H1 (cell line): ENCODE results near the gene NOL4L. TPM values are rescaled to one million over a fixed set of nuclear protein-coding genes. Genes with fewer than 3 reads are reported as not detected.

Experiments used
- CHD7 ChIP-seq: fragments of 300-600 bp; sonication (generic); IDR thresholded peaks from 2 replicates; pipeline ENCODE4 v1.7.1; 2012; ENCODE audit warnings: low read length, moderate library complexity, mild to moderate bottlenecking, inconsistent platforms; ENCODE audit not compliant: insufficient replicate concordance
- E2F6 ChIP-seq: IDR thresholded peaks from 2 replicates; pipeline ENCODE4 v1.6.1; 2012; ENCODE audit warnings: inconsistent platforms
- POLR2A ChIP-seq, 2 experiments: IDR thresholded peaks; 1 replicate in 1 of 2; 2 replicates in 1 of 2; pipeline ENCODE4 v1.6.1; 2011; ENCODE audit warnings: low read depth in 2 of 2, low read length in 2 of 2, mild to moderate bottlenecking in 2 of 2; ENCODE audit errors: control extremely low read depth in 1 of 2
- polyA plus RNA-seq, 7 experiments: library from polyadenylated mRNA; depleted of rRNA in 3 of 7; stranded (reverse) in 5 of 7; unstranded in 2 of 7; fragments of >200 nt in 5 of 7; fragments of 200-250 nt in 2 of 7; gene quantifications; 1 replicate in 5 of 7; 2 replicates in 1 of 7; 4 replicates in 1 of 7; pipeline versions ENCODE4 v1.2.1 to v1.2.3, GENCODE V29; 2011 to 2013; ENCODE audit warnings: missing spikeins in 2 of 7, mixed read lengths in 2 of 7
- total RNA-seq: library from RNA; stranded (reverse); fragmentation: NEBNext Ultra II Directional; extraction: Animal tissue kit (Norgen Biotek cat#: 25700); gene quantifications from 2 replicates; pipeline ENCODE4 v1.2.1, GENCODE V29; 2021

NOL4L gene
- total and polyA plus RNA-seq, 2 of the 8 experiments (the other 6 are each of a cell fraction or from before 2014, with no cell fraction given), result 15.3 to 23.7 TPM

GRCh38 chr20:32564921-32565734, 20.0 kb downstream of the NOL4L start (continued):
- no peak for TF ChIP-seq E2F6
- no peak for TF ChIP-seq CHD7
- no peak for TF ChIP-seq POLR2A (IDR thresholded peaks at IDR 0.05; ENCODE audit: control extremely low read depth in 1 of 2, low read depth in 2 of 2, low read length in 2 of 2)
